Left colon (tissue), 2 donors: ENCODE results near the gene MT1X. TPM values are rescaled to one million over a fixed set of nuclear protein-coding genes. Genes with fewer than 3 reads are reported as not detected.
A peak's percentile ranks its signal among the peaks of the same experiment; 100 is the strongest.
"Not testable (repeated sequence)": the region's sequence is repeated elsewhere in the genome, so short reads cannot be mapped to it uniquely, and the experiment has no call there.

Experiments used
- ATAC-seq: fragments of 200-7000 bp; cut with Tn5 transposase; one replicate; pipeline ENCODE4 v1.9.1; 2020; ENCODE audit warnings: mild to moderate bottlenecking, moderate library complexity
- DNase-seq, 2 donors: peaks; one replicate each; pipeline ENCODE4 v3.0.0-alpha.2; 2020
- intact Hi-C, 2 donors: fragments of 100-400 bp; cut with DNase I in 1 of 2; cut with micrococcal nuclease in 1 of 2; formaldehyde crosslinking; loops; one replicate each; pipeline versions ENCODE4 v1.11.2 to v1.14.0; 2022; cut with DNase I, micrococcal nuclease
- total RNA-seq, 2 donors: library from RNA; stranded (reverse); fragmentation: NEBNext Ultra II Directional; extraction: Animal tissue kit (Norgen Biotek cat#: 25700); gene quantifications; one replicate each; pipeline ENCODE4 v1.2.1, GENCODE V29; 2021
- donor health status: DM: no; HTN: no; CAD: no.
- donor health status: DM: yes; HTN: yes; CAD: no.

Gene MT1X
- total RNA-seq, 2 donors from 2014 or later = 29.5 to 63.4 TPM

DNA sequence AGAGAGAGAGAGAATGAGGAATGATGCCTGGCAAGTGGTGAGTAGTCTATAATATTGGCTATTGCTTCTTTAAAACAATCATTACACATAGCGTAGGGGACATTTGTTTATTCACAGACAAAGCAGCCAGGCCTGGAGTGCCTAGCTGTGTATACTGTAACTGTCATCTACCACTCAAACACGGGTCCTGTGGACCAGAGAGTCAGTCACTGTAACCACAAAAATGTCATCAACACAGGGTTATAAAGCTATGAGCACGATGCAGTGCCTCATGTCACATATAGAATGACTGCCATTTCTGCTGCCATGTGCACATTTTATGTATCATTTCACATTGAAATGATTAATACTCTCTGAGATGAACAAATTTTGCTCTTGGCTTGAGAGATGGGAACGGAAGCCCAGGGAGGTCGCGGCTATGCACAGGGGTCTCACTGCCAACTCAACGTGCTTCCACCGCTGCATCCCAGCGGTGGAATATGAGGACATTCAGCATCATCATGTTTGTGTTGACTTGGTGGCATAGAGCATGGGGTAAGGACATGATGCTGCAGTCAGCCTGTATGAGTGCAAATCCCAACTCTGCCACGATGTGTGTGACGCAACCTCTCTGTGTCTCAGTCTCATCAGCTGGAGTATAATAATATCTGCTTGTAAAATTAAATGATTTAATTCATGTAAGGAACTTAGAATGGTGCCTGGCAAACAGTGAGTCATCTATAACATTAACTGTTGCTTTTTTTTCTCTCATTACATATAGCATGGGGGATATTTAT lies 9.3 kb upstream of the MT1X start:
- ATAC-seq (no peak), DNase-seq (no peak)
- intact Hi-C loops = no loop called here

DNA sequence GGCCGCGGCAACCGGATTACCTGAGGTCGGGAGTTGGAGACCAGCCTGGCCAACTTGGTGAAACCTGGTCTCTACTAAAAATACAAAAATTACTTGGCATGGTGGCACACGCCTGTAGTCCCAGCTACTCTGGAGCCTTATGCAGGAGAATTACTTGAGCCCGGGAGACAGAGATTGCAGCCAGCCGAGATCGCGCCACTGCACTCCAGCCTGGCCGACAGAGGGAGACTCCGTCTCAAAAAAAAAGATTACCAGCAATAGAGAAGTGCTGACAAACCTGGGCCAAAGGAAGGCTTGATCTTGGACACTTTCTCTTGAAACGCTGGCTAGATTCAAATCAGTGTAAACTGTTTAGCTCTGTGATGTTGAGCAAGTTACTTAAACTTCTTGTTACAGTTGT lies 8.3 kb upstream of the MT1X start:
- ATAC-seq (peak; percentile 39), DNase-seq (peak in 1 of 2 donors; percentile 38)
- intact Hi-C loops = no loop called here

DNA sequence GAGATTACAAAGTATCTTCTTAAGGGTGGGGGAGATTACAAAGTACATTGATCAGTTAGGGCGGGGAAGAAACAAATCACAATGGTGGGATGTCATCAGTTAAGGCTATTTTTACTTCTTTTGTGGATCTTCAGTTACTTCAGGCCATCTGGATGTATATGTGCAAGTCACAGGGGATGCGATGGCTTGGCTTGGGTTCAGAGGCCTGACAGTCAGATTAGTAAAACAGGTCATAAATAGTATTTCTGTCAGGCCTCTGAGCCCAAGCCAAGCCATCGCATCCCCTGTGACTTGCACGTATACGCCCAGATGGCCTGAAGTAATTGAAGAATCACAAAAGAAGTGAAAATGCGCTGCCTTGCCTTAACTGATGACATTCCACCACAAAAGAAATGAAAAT lies 7.7 kb upstream of the MT1X start:
- DNase-seq, ATAC-seq, intact Hi-C loops: not testable (repeated sequence)

DNA sequence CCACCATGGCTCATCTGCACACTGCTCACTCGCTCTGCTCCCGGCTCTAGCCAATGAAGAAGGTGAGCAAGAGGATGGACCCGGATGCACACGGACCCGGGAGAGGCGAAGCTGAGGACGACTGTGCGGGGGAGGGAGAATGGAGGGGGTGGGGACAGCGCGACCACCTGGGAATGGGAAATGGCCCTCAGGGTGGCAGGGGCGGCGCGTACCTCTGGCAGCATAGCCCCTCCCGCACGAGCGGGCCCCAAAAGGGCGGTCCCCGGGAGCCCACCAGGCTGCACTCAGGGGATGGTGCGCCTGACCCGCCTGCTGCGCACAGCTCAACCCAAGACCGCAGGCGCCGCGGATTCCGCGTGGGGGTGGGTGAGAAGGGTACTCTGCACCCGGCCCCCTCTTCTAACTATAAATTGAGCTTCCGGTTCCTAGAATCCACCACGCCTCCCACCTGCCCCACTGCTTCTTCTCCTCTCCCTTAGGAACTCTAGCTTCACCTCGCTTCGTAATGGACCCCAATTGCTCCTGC lies 6.5 kb upstream of the MT1X start:
- peak in 1 of 2 donors; percentile 41 for DNase-seq
- peak; percentile 74 for ATAC-seq
- intact Hi-C loops = no loop called here

DNA sequence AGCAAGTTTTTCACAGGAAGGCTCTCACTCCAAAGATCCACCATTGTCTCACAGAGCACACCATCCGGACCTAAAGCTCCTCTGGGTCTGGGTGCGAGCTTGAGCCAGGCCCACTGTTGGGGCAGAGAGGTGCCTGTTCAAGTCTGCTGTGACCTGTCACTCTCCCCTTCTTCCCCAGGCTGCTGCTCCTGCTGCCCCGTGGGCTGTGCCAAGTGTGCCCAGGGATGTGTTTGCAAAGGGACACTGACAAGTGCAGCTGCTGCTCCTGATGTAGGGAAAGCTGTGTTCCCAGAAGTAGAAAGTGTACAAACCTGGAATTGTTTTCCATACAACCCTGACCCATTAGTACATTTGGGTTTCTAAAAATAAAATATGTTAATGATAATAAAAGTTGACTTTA lies 4.8 kb upstream of the MT1X start:
- no peak for DNase-seq
- ATAC-seq = no peak

DNA sequence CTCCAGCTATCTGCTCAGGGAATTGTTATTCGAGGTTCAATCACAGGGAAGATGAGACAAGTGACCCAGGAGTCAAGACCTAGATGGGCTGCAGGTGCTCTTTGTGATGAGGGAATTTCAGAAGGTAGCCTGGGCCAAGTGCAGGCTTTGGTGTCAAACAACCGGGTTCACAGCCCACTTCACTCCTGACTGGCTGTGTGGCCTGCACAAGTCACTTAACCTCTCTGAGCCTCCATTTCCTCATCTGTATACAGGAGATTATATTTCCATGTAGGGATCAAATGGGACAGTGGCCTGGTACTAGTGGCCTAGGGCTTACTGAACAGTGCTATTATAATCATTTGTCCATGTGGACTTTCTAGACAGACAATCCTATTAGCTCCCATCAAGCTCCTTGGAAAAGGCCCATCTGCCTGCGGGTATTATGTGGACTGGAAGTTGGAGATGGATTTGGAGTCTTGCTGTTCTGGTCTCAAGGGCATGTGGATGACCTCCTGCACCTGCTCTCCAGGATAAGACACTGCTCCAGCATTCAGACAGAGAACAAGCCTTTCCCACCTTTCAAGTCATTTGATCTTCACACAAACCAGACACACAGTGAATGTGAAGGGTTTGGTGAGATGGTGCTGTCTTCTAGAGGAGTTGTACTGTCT lies 3.1 kb upstream of the MT1X start:
- DNase-seq = no peak
- no peak for ATAC-seq
- intact Hi-C loops = no loop called here

More for the DNA sequence above, 4.8 kb upstream of the MT1X start:
- intact Hi-C loops = no loop called here

DNA sequence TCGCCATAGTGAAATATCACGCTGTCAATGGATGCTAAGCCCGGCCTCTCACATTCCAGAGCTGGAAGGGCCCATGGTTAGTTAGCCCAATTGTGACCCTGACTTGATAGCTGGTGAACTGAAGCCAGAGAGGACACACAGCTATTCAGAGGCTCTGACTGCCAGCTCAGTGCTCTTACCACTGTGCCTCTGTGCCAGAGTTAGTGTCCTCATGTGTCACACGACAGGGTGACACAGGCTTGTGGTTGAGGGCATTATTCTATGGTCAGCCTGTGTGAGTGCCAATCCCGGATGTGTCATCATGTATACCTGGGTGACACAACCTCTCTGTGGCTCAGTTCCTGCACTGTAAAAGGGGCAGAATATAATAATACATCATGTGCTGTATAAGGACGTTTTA lies 2.5 kb upstream of the MT1X start:
- intact Hi-C loops = no loop called here
- no peak for DNase-seq
- ATAC-seq = no peak

DNA sequence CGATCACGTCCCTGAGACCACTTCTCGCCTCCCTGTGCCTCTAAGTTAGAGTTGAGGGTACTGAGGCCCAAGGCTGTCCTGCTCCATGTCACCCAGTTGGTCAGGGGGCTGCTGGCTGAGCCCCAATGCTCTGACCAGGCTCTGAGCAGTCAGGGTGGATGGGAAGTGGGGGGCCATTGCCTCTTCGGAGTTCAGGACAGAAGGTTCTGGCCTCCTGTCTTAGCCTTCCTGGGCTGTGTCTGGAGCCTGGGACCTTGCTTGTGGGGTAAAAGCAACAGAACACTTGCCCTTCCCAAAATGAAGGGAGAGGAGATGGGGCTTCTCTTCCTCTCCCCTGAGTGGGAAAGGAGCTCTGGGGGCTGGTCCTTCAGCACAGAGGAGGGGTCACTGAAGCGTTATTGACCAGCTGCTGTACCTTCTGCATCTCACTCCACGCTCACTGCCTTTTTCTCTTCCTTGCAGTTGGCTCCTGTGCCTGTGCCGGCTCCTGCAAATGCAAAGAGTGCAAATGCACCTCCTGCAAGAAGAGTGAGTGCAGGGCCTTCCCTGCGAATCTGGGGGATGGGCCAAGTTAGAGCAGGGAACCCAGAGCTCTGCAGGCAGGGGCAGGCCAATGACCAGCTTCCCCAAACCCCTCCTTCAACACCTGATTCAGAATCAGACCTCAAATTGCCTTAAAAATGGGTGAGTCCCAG lies 580 bp downstream of the MT1X start:
- intact Hi-C loops = no loop called here
- peak; percentile 19 for ATAC-seq
- peak; percentile 30 to 32 for DNase-seq

DNA sequence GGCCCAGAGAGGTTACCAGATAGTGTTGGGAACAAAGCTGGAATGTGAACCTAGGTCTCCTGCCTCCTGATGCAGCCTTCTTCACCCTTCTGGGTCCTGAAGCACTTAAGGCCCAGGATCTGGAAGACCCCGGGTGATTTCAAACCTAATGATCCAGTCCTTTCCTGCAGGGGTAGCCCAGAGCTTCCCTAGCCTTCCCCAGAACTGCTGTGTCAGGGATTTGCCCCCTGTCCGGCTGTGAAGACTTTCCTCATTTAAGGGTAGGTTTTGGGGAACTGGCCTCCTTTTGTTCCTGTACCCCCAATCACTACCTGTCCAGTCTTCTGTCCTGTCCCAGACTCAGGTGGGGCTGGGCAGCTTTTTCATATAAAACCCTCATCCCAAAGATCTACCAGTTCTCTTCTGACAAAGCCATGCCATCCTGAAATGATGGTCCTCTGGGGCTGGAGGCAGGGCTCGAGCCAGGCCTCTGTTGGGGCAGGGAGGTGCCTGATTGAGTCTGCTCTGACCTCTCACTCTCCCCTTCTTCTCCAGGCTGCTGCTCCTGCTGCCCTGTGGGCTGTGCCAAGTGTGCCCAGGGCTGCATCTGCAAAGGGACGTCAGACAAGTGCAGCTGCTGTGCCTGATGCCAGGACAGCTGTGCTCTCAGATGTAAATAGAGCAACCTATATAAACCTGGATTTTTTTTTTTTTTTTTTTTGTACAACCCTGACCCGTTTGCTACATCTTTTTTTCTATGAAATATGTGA lies 1.3 kb downstream of the MT1X start:
- DNase-seq (no peak), ATAC-seq (no peak)
- intact Hi-C loops = no loop called here

DNA sequence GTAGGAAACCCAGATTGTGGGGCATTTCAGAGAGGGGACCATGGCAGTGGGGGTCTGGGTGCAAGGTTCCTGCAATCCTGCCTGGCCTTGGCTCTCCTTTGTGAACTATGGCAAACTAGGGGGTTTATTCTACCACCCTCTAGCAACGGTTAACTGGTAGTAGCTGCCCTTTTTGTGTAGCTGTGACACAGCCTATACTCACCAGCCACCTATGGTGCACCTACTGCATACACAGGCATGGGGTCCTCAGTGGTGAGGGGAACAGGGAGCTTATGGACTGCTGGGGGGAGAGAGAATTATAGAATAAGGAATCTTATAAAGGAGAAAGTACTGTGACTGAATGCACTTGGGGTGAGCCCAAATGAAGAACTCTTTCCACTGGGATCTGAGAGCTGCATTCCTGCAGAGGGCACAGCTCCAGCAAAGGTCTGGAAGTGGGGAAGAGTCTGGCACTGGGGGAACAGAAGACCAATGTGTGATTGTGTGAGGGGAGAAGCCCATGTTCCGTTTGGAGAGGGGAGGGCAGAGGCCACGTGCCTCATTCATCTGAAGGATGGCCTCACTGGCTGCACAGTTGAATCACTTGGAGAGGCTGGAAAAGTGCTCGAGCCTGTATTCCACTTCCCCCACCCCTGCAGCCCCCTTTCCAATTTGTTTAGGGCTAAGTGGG lies 2.1 kb downstream of the MT1X start:
- intact Hi-C loops = no loop called here
- DNase-seq (no peak), ATAC-seq (no peak)

DNA sequence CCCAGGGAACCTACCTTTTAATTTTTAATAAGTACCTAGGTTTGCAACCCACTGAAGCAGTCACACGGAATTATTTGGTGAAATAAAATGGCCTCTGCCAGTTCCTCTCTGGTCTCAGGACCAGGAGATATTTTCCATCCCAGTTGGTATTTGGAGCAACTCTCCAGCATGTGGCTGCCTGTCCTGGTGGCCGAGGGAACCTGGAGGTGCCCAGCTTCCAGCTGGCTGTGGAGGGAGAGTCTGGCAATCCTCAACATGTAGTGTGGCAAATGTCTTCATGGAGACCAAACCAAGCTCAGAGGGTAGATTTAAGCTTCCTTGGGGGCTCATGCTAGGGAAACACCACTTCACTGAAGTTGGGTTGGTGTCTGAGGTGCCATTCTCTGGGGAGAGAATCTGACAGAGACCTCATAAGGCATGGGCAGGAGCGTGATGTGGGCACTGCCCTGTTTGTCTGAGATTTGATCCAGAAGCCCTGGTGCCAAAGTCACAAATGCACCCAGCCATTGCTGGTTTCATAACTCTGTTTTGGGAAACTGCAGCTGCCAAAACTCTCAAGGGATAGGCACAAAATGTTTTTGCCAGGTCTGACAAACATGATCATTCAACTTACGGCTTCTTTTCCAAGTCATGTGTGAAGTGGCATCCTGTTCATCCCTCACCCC lies 2.8 kb downstream of the MT1X start:
- ATAC-seq (no peak), DNase-seq (no peak)
- intact Hi-C loops = no loop called here

DNA sequence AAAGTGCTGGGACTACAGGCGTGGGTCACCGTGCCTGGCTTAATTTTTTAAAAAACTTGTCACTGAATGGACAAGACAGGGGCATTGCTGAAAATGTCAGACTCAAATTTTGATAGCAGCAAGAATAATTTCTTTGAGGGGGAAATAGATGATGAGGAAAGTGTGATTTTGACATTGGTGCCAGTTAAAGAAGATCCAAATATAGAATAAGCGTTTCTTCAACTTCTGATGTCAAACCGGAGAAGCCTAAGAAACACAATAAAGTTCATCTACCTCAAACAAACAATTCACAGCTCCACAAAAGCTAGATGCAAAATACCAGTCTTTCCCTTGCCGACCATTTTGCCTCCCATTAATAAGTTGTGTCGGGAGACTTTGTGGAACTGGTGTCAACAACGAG lies 4.5 kb downstream of the MT1X start:
- DNase-seq (no peak), ATAC-seq (no peak)
- intact Hi-C loops = no loop called here

DNA sequence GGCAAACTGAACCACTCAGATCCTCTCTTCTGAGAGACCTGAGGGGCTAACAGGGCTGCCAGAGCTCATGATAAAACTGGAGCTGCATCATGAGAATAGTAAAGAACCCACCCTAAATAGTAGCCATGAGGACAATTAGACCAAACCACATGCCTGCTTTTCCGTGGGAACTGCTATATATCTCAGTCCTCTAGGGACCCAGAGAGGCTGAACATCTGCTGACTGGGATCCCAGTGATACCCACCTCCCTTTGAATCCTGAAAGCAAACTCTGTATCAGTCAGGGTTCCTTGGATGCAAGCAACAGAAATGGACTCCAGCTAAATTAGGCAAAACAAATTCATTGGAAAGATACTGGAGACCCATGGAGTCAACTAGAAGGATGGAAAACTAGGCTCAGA lies 6.5 kb downstream of the MT1X start:
- DNase-seq (no peak), ATAC-seq (no peak)
- intact Hi-C loops = no loop called here

DNA sequence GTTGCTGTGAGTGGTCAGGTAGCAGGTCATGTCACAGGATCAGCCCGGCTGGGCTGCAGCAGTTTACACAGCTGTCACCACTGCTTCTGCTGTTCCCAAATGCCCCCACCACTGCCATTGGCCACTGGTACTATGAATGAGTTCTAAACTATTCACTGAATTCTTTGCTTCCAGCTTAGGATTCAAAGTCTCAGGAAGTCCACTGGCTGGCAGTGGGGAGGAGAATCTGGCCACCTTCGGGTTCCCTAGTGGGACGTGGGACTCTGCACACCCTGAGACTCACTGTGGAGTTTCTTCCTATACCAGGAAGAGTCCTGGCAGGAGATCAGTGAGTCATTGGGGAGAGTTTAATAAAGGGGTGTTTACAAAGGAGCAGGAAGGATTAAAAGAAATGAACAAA lies 6.9 kb downstream of the MT1X start:
- intact Hi-C loops = no loop called here
- DNase-seq (no peak), ATAC-seq (no peak)

DNA sequence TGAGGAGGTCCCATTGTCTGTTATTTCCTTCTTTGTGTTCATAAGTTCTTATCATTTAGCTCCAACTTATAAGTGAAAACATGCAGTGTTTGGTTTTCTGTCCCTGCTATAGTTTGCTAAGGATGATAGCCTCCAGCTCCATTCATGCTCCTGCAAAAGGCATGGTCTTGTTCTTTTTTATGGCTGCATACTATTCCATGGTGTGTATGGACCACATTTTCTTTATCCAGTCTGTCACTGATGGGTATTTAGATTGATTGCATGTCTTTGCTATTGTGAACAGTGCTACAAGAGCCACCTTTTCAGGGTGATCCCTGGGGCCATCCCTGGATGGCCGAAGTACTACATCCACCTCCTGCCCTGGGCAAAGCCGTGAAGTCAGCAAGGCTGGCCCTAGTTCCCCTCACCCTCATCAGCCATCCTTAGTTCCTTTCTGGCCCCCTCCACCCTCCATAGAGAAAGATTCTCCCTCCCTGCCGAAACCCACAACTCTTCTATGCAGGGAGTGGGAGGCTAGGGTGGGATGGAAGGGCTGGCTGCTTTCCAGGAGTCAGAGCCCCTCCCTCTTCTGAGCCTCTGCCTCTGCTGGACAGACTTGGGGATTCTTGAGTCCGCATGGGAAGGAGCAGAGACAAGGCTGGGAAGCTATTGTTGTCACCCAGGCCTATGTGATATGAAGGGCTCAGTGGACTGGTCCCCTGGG lies 8.3 kb downstream of the MT1X start:
- ATAC-seq (no peak), DNase-seq (no peak)
- intact Hi-C loops = loop anchor here in 1 of 2 donors (5.0 kb wide), 1 partner anchor 178 kb away; no protein-coding TSS in a partner anchor

DNA sequence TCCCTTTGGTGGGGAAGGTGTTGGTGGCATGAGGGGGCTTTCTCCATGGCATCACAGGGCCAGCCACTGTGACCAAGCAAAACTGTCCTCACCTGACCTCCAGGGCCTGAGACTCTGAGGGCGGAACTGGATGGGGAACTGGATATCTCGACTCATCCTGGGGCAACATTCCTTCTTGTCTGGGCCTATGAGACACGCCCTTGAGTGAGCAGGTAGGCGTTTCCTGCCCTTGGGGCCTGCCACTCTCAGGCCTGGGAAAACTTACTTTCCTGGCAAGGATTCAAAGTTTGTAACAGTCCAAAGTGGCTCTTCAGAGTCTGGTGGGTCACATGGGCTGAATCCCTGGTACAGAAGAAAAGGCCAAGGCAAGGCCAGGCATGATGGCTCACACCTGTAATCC lies 9.6 kb downstream of the MT1X start:
- intact Hi-C loops = loop anchor here in 1 of 2 donors (5.0 kb wide), 1 partner anchor 180 kb away; no protein-coding TSS in a partner anchor
- peak; percentile 39 to 69 for DNase-seq
- peak; percentile 99 for ATAC-seq

DNA sequence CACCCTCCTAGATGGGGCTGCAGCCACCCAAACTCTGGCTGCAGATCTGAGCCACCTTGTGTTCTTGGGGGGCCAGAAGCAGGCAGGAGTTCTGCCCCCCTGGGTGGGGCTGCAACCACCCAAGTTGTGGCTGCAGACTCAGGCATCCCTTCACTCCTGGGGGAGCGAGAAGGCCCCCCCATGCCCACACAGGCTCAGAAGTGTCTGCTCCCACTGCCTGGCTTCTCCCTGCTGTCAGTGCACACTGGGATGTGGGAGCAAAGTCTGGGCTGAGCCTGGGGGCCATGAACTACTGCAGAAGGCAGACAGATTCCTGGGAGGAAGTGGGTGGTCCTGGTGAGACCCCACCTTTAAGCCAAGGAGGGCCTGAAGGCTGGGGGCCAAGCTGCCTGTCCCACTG lies 13.0 kb downstream of the MT1X start:
- intact Hi-C loops = no loop called here
- ATAC-seq = no peak

More for the DNA sequence above, 13.0 kb downstream of the MT1X start:
- DNase-seq = no peak
